Body of pancreas (tissue), 4 donors: ENCODE measurements around the gene LYRM1.

Experiments
- POLR2A ChIP-seq, 3 donors: fragments of 450-650 bp; IDR thresholded peaks; one replicate each; pipeline ENCODE4 v1.6.1; 2016; ENCODE audit warnings: antibody characterized with exemption in 3 of 3, mild to moderate bottlenecking in 2 of 3
- TF ChIP-seq, protein P1 (sequence below), 7 experiments: fragments of 450-650 bp in 4 of 7; fragments of 200-600 bp in 3 of 7; sonication (generic) in 3 of 7; IDR thresholded peaks; one replicate each; pipeline ENCODE4 v1.5.1; 2016 to 2019; ENCODE audit warnings: antibody characterized with exemption in 7 of 7

DNA sequence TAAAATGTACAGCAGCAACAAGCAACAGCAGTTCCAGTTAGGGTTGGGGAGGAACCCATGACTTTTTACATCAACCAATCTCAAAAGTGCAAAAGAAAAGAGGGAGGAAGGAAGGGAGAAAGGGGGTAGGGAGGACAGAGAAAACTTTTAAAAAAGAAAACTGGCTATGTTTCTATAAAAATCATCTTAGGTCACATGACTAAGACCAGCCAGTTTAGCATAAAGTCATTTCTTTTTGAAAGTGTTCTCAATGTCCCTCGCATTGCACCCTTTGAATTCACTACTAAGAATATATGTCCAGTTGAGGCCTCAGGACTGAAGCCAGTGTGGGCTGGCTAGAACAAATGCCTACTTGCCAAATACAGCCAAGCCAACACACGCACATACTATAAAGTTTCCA lies 29.3 kb upstream of the LYRM1 start:
- TF ChIP-seq POLR2A (IDR thresholded peaks at IDR 0.05) = no peak
- TF ChIP-seq, protein P1, sequence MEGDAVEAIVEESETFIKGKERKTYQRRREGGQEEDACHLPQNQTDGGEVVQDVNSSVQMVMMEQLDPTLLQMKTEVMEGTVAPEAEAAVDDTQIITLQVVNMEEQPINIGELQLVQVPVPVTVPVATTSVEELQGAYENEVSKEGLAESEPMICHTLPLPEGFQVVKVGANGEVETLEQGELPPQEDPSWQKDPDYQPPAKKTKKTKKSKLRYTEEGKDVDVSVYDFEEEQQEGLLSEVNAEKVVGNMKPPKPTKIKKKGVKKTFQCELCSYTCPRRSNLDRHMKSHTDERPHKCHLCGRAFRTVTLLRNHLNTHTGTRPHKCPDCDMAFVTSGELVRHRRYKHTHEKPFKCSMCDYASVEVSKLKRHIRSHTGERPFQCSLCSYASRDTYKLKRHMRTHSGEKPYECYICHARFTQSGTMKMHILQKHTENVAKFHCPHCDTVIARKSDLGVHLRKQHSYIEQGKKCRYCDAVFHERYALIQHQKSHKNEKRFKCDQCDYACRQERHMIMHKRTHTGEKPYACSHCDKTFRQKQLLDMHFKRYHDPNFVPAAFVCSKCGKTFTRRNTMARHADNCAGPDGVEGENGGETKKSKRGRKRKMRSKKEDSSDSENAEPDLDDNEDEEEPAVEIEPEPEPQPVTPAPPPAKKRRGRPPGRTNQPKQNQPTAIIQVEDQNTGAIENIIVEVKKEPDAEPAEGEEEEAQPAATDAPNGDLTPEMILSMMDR (IDR thresholded peaks at IDR 0.05) = no peak
